ENCODE results near the gene SFXN5.

DNA sequence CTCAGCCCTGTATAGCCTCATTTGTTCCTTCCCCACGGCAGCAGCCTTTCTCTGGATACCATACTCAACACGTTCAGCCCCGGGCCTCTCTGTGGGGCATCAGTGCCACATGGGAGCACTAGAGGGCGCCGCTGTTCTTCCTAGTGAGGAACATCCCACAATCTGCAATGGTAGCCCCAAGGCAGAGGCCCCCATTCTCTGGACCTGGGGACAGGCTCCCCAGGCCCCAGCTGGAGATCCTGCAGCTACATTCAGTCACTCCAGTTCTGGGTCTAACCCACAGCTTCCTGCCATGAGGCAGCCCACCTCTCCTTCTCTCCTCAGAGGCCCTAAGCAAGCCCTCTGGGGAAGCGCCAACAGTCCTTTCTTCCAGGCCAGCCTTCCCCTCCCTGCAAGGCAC, 14.2 kb upstream of the SFXN5 start:
- TF ChIP-seq, protein P1, sequence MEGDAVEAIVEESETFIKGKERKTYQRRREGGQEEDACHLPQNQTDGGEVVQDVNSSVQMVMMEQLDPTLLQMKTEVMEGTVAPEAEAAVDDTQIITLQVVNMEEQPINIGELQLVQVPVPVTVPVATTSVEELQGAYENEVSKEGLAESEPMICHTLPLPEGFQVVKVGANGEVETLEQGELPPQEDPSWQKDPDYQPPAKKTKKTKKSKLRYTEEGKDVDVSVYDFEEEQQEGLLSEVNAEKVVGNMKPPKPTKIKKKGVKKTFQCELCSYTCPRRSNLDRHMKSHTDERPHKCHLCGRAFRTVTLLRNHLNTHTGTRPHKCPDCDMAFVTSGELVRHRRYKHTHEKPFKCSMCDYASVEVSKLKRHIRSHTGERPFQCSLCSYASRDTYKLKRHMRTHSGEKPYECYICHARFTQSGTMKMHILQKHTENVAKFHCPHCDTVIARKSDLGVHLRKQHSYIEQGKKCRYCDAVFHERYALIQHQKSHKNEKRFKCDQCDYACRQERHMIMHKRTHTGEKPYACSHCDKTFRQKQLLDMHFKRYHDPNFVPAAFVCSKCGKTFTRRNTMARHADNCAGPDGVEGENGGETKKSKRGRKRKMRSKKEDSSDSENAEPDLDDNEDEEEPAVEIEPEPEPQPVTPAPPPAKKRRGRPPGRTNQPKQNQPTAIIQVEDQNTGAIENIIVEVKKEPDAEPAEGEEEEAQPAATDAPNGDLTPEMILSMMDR (IDR thresholded peaks at IDR 0.05), result peak; percentile 53 to 85 (median 74)
- no peak for TF ChIP-seq POLR2A (IDR thresholded peaks at IDR 0.05)

Data from prostate gland (tissue), 2 donors.